HG03095 (cell line): Measurements from ENCODE around the gene C1QTNF9B.

Experiments used
- ATAC-seq: cut with Tn5 transposase; IDR thresholded peaks from one replicate; pipeline ENCODE4 v1.9.1; 2021; ENCODE audit warnings: moderate library complexity; ENCODE audit not compliant: unreplicated experiment

Gene C1QTNF9B

GRCh38 chr13:23859455-23859854, 37.8 kb downstream of the C1QTNF9B start:
- no peak for ATAC-seq

GRCh38 chr13:23858546-23858945, 38.8 kb downstream of the C1QTNF9B start:
- ATAC-seq = no peak

- no peak for ATAC-seq
These were observed 41.1 kb downstream of the C1QTNF9B start for GRCh38 chr13:23856008-23856750.

GRCh38 chr13:23855360-23855759, 41.9 kb downstream of the C1QTNF9B start:
- ATAC-seq = no peak

- ATAC-seq = no peak
These were observed 45.0 kb downstream of the C1QTNF9B start for GRCh38 chr13:23852351-23852750.

- ATAC-seq = no peak
These were observed 46.2 kb downstream of the C1QTNF9B start for GRCh38 chr13:23851106-23851505.

- no peak for ATAC-seq
These were observed 47.2 kb downstream of the C1QTNF9B start for GRCh38 chr13:23850134-23850533.

GRCh38 chr13:23849670-23850069, 47.6 kb downstream of the C1QTNF9B start:
- no peak for ATAC-seq

- no peak for ATAC-seq
These were observed 48.6 kb downstream of the C1QTNF9B start for GRCh38 chr13:23848646-23849141.

GRCh38 chr13:23848019-23848418, 49.3 kb downstream of the C1QTNF9B start:
- ATAC-seq = no peak

- ATAC-seq = no peak
These were observed 49.8 kb downstream of the C1QTNF9B start for GRCh38 chr13:23847497-23847896.

- ATAC-seq = no peak
These were observed 52.1 kb downstream of the C1QTNF9B start for GRCh38 chr13:23845105-23845725.

GRCh38 chr13:23844132-23844531, 53.2 kb downstream of the C1QTNF9B start:
- ATAC-seq = no peak

- ATAC-seq = no peak
These were observed 53.9 kb downstream of the C1QTNF9B start for GRCh38 chr13:23843436-23843835.

GRCh38 chr13:23842406-23842805, 54.9 kb downstream of the C1QTNF9B start:
- no peak for ATAC-seq
